SK-N-SH (cell line): ENCODE results near the gene NCF4.

Experiments used
- CTCF ChIP-seq: fragments of 200-600 bp; sonication (generic); IDR thresholded peaks from 2 replicates; pipeline ENCODE4 v1.6.1; 2017; ENCODE audit warnings: antibody characterized with exemption, mild to moderate bottlenecking, moderate library complexity
- EP300 ChIP-seq, 2 experiments: IDR thresholded peaks; 2 replicates each; pipeline versions ENCODE4 v1.4.0 to v1.6.1; 2012; ENCODE audit warnings: borderline replicate concordance in 1 of 2, low read depth in 1 of 2, low read length in 1 of 2
- EZH2phosphoT487 ChIP-seq: fragments of 200-600 bp; sonication (generic); IDR thresholded peaks from 2 replicates; pipeline ENCODE4 v1.6.1; 2017; ENCODE audit warnings: low read depth, mixed run types, mild to moderate bottlenecking, antibody characterized with exemption, moderate library complexity, borderline replicate concordance
- PBX3 ChIP-seq: IDR thresholded peaks from 2 replicates; pipeline ENCODE4; 2012
- RAD21 ChIP-seq: IDR thresholded peaks from 2 replicates; pipeline ENCODE4 v1.6.1; 2012; ENCODE audit warnings: mild to moderate bottlenecking, low read length
- RCOR1 ChIP-seq: fragments of 150-350 bp; IDR thresholded peaks from 2 replicates; pipeline ENCODE4 v1.6.1; 2017; ENCODE audit warnings: antibody characterized with exemption, low read length

GRCh38 chr22:36873614-36874308, 13.0 kb downstream of the NCF4 start:
- TF ChIP-seq RCOR1 (no peak), CTCF (peak; percentile 45), RAD21 (peak; percentile 51), PBX3 (no peak), EZH2phosphoT487 (no peak), EP300 (IDR thresholded peaks at IDR 0.05; ENCODE audit: borderline replicate concordance in 1 of 2, low read depth in 1 of 2, low read length in 1 of 2) (no peak)
